NCI-H526 (cell line): ENCODE data around the gene KLHL28.
"Not testable (repeated sequence)": the region's sequence is repeated elsewhere in the genome, so short reads cannot be mapped to it uniquely, and the experiment has no call there.

Source experiments
- DNase-seq, 2 experiments: peaks; one replicate each; lab custom pipeline; 2025; lab: John Stamatoyannopoulos, UW

KLHL28 gene

GRCh38 chr14:44896275-44897040 is 65.3 kb downstream of the KLHL28 start:
- peak in 1 of 2 experiments; percentile 1 for DNase-seq

GRCh38 chr14:44895716-44896115 is 66.0 kb downstream of the KLHL28 start:
- no peak for DNase-seq

DNA sequence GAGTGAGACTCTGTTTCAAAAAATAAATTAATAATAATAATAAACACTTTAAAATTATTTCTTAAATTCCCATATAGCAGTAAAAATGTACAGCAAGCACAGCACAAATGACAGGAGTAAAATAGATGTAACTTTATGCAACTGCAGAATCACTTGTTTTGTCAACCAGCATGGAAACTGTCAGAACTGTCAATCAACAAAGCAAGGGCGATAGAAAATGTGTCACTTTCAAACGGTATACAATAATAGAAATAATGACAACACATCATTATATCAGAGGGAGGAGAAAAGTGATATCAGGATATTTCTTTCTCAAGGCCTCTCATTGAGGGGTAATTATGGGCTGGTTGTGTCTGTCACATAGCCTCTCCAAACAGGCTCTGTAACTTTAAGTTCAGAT is 68.2 kb downstream of the KLHL28 start:
- DNase-seq: no peak

GRCh38 chr14:44891726-44892372 is 69.9 kb downstream of the KLHL28 start:
- DNase-seq: not testable (repeated sequence)

DNA sequence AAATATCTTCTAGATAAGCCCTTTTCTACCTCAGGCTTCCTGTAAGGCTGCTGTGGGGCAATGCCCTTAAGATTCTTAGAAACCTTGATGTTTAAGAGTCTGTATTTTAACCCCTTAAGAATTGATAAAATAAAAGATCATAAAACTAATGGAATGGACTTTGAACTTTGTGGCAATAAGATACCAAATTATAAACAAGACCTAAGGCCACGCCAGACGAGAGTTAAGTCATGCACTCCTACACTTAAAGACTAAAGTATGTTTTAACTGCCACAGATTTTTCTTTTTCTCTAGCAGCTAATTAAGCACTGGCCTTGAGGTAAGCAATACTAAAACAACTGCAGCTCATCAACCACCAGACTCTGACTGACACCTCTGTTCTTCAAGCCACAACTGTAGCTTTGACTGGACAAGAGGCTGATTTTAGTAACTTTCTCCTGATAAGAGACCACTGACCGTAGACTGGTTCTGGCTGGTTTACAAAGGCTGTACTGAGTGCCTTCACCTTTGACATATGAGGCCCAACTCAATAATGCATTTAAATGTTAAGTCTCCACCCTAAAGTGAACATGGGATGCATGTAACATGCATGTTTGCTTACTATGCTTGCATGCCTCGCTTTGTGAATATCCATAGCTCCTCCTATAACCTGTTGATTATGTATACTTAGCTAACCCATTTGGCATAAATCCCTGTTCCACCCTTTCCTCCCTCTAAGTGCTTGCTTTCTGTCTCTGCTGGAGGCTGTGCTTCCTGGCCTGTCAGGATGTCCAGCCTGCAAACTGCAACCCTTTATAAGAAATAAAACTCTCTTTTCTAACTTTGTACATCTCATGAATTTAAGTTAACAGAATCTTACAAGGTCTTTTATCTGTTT is 71.9 kb downstream of the KLHL28 start:
- DNase-seq: no peak

GRCh38 chr14:44887596-44887955 is 74.2 kb downstream of the KLHL28 start:
- DNase-seq: no peak

GRCh38 chr14:44886860-44887595 is 74.7 kb downstream of the KLHL28 start:
- DNase-seq: no peak

DNA sequence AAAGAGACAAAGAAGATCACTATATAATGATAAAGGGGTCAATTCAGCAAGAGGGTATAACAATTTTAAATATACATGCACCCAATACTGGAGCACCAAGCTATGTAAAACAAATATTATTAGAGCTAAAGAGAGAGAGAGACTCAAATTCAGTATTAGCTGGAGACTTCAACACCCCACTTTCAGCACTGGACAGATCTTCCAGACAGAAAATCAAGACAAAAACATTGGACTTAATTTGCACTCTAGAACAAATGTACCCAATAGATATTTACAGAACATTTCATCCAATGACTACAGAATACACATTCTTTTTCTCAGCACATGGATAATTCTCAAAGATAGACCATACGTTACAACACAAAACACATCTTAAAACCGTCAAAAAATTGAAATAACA is 81.0 kb downstream of the KLHL28 start:
- no peak for DNase-seq
